IMR-90 (cell line): ENCODE results near the gene YIPF3.

Source experiments
- MXI1 ChIP-seq: IDR thresholded peaks from 2 replicates; pipeline ENCODE4 v1.6.1; 2012; ENCODE audit warnings: low read depth, mild to moderate bottlenecking, low read length, moderate library complexity, borderline replicate concordance
- POLR2A ChIP-seq: IDR thresholded peaks from 2 replicates; pipeline ENCODE4 v1.6.1; 2012; ENCODE audit warnings: mild to moderate bottlenecking, low read depth, low read length
- TF ChIP-seq, protein P1 (sequence below): fragments of 150-350 bp; IDR thresholded peaks from 2 replicates; pipeline ENCODE4 v1.6.1; 2017; ENCODE audit warnings: mild to moderate bottlenecking, antibody characterized with exemption, low read length, low read depth
- TF ChIP-seq, protein P2 (sequence below): conservative IDR thresholded peaks from 2 replicates; pipeline ENCODE4 v1.5.1; 2012; ENCODE audit warnings: mild to moderate bottlenecking, low read depth, low read length, improper control_type of control experiment

DNA sequence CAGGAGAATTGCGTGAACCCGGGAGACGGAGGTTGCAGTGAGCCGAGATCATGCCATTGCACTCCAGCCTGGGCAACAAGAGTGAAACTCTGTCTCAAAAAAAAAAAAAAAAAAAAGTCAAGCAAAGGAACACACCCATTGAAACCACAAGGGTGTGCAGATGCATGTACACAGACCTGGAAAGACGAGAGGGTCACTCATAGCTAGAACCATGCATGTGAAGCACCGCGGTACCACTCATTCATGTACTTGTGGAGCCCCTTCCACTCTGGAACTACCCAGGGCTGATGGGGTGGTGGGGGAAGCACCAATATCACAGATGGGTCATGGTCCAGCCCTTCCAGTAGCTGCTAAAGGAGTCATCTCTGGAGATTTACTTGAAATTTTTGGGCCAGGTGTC is 46.8 kb downstream of the YIPF3 start:
- TF ChIP-seq MXI1, result no peak
- no peak for TF ChIP-seq POLR2A
- TF ChIP-seq, protein P1, sequence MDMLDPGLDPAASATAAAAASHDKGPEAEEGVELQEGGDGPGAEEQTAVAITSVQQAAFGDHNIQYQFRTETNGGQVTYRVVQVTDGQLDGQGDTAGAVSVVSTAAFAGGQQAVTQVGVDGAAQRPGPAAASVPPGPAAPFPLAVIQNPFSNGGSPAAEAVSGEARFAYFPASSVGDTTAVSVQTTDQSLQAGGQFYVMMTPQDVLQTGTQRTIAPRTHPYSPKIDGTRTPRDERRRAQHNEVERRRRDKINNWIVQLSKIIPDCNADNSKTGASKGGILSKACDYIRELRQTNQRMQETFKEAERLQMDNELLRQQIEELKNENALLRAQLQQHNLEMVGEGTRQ, result no peak
- TF ChIP-seq, protein P2, sequence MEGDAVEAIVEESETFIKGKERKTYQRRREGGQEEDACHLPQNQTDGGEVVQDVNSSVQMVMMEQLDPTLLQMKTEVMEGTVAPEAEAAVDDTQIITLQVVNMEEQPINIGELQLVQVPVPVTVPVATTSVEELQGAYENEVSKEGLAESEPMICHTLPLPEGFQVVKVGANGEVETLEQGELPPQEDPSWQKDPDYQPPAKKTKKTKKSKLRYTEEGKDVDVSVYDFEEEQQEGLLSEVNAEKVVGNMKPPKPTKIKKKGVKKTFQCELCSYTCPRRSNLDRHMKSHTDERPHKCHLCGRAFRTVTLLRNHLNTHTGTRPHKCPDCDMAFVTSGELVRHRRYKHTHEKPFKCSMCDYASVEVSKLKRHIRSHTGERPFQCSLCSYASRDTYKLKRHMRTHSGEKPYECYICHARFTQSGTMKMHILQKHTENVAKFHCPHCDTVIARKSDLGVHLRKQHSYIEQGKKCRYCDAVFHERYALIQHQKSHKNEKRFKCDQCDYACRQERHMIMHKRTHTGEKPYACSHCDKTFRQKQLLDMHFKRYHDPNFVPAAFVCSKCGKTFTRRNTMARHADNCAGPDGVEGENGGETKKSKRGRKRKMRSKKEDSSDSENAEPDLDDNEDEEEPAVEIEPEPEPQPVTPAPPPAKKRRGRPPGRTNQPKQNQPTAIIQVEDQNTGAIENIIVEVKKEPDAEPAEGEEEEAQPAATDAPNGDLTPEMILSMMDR, result no peak
